Right lobe of liver (tissue), 4 donors: Measurements from ENCODE around the gene SLC6A7.

Experiments
- CTCF ChIP-seq, 4 donors: fragments of 200-600 bp in 3 of 4; fragments of 450-650 bp in 1 of 4; IDR thresholded peaks; one replicate each; pipeline versions ENCODE4 v1.5.1 to v1.8.0; 2016 to 2022; ENCODE audit warnings: antibody characterized with exemption in 4 of 4, mild to moderate bottlenecking in 2 of 4
- POLR2A ChIP-seq: fragments of 450-650 bp; IDR thresholded peaks from one replicate; pipeline ENCODE4 v1.6.1; 2017; ENCODE audit warnings: antibody characterized with exemption, mild to moderate bottlenecking
- donor health status: DM: no; HTN: no; CAD: no.
- donor health status: DM: no; HTN: no; CAD: no.
- donor health status: DM: no; HTN: yes; CAD: no.

GRCh38 chr5:150253416-150254208 lies 63.8 kb downstream of the SLC6A7 start:
- TF ChIP-seq POLR2A (no peak), CTCF (IDR thresholded peaks at IDR 0.05) (no peak)
